H1 (cell line): ENCODE measurements around the gene CELF4. TPM values are rescaled to one million over a fixed set of nuclear protein-coding genes. Genes with fewer than 3 reads are reported as not detected.

Source experiments
- ASH2L ChIP-seq: fragments of 200-600, 300-600 bp; sonication (generic); IDR thresholded peaks from one replicate; pipeline ENCODE4 v1.7.1; 2017; ENCODE audit warnings: low read length
- BACH1 ChIP-seq: IDR thresholded peaks from 2 replicates; pipeline ENCODE4 v1.6.1; 2012; ENCODE audit warnings: low read length, improper control_type of control experiment
- CHD7 ChIP-seq: fragments of 300-600 bp; sonication (generic); IDR thresholded peaks from 2 replicates; pipeline ENCODE4 v1.7.1; 2012; ENCODE audit warnings: low read length, moderate library complexity, mild to moderate bottlenecking, inconsistent platforms; ENCODE audit not compliant: insufficient replicate concordance
- RBBP5 ChIP-seq: IDR thresholded peaks from 2 replicates; pipeline ENCODE4 v1.7.1; 2012; ENCODE audit warnings: low read depth, mild to moderate bottlenecking, inconsistent platforms, low read length, moderate library complexity, borderline replicate concordance
- SIRT6 ChIP-seq: IDR thresholded peaks from one replicate; pipeline ENCODE4 v1.7.1; 2012; ENCODE audit warnings: low read length, inconsistent platforms
- polyA plus RNA-seq, 7 experiments: library from polyadenylated mRNA; depleted of rRNA in 3 of 7; stranded (reverse) in 5 of 7; unstranded in 2 of 7; fragments of >200 nt in 5 of 7; fragments of 200-250 nt in 2 of 7; gene quantifications; 1 replicate in 5 of 7; 2 replicates in 1 of 7; 4 replicates in 1 of 7; pipeline versions ENCODE4 v1.2.1 to v1.2.3, GENCODE V29; 2011 to 2013; ENCODE audit warnings: missing spikeins in 2 of 7, mixed read lengths in 2 of 7
- total RNA-seq: library from RNA; stranded (reverse); fragmentation: NEBNext Ultra II Directional; extraction: Animal tissue kit (Norgen Biotek cat#: 25700); gene quantifications from 2 replicates; pipeline ENCODE4 v1.2.1, GENCODE V29; 2021

CELF4 gene
- total and polyA plus RNA-seq, 2 of the 8 experiments (the other 6 are each of a cell fraction or from before 2014, with no cell fraction given) = 1.6 to 3.4 TPM

- TF ChIP-seq CHD7 (no peak), SIRT6 (no peak), RBBP5 (no peak), BACH1 (no peak), ASH2L (no peak)
Measured at GRCh38 chr18:37316468-37316867, 249.1 kb downstream of the CELF4 start (continued).
